Neutrophil (primary cell): ENCODE results near the gene NFIL3.

Experiments
- H3K27ac ChIP-seq: fragments of 200-600 bp; sonication (generic); 2 replicates; pipeline ENCODE4 v1.5.1; 2016; ENCODE audit warnings: mild to moderate bottlenecking, moderate library complexity
- H3K27me3 ChIP-seq: fragments of 200-600 bp; sonication (generic); 2 replicates; pipeline ENCODE4 v1.6.0; 2016; ENCODE audit warnings: mild to moderate bottlenecking
- H3K36me3 ChIP-seq: fragments of 200-600 bp; sonication (generic); 2 replicates; pipeline ENCODE4 v1.5.1; 2017
- H3K4me1 ChIP-seq, 2 experiments: fragments of 200-600 bp in 1 of 2; sonication (generic) in 1 of 2; 1 replicate in 1 of 2; 2 replicates in 1 of 2; pipeline versions ENCODE4 v1.5.1 to v1.6.1; 2013 to 2016; ENCODE audit warnings: low read depth in 1 of 2, low read length in 1 of 2, mild to moderate bottlenecking in 1 of 2, moderate library complexity in 1 of 2; ENCODE audit not compliant: control insufficient read depth in 1 of 2, insufficient read depth in 1 of 2
- H3K4me3 ChIP-seq, 2 experiments: fragments of 200-600 bp in 1 of 2; sonication (generic) in 1 of 2; 1 replicate in 1 of 2; 2 replicates in 1 of 2; pipeline ENCODE4 v1.5.1; 2013 to 2016; ENCODE audit warnings: low read depth in 1 of 2, low read length in 1 of 2, mild to moderate bottlenecking in 1 of 2, moderate library complexity in 1 of 2
- H3K9me3 ChIP-seq: fragments of 200-600 bp; sonication (generic); 2 replicates; pipeline ENCODE4 v1.5.1; 2016
- CTCF ChIP-seq: fragments of 200-600 bp; sonication (generic); IDR thresholded peaks from 2 replicates; pipeline ENCODE4 v1.5.1; 2016; ENCODE audit warnings: antibody characterized with exemption

Gene NFIL3

GRCh38 chr9:91410161-91410560 is 13.5 kb downstream of the NFIL3 start:
- TF ChIP-seq CTCF = no peak
- H3K27ac ChIP-seq = peak overlapping the region; percentile 99
- peaks cover 28% of the 10 kb centered on the region for H3K36me3 ChIP-seq
- no peaks in the 10 kb centered on the region for H3K9me3 ChIP-seq
- no peaks in the 10 kb centered on the region for H3K27me3 ChIP-seq
- peak overlapping the region; percentile 36 to 47 for H3K4me3 ChIP-seq
- H3K4me1 ChIP-seq = peaks cover 77 to 85% of the 10 kb centered on the region in 2 experiments

- Histone ChIP-seq H3K36me3 (peaks cover 28% of the 10 kb centered on the region), H3K27ac (peak overlapping the region; percentile 99), H3K4me3 (peak overlapping the region in 1 of 2 experiments; percentile 6), H3K9me3 (no peaks in the 10 kb centered on the region), H3K27me3 (no peaks in the 10 kb centered on the region), H3K4me1 (peaks cover 69 to 78% of the 10 kb centered on the region in 2 experiments)
- TF ChIP-seq CTCF = no peak
These were observed 15.2 kb downstream of the NFIL3 start for GRCh38 chr9:91408475-91408874.

- peaks cover 69 to 78% of the 10 kb centered on the region in 2 experiments for H3K4me1 ChIP-seq
- TF ChIP-seq CTCF = no peak
These were observed 15.9 kb downstream of the NFIL3 start for GRCh38 chr9:91407580-91408318.

GRCh38 chr9:91405343-91406077 is 18.1 kb downstream of the NFIL3 start:
- no peak for TF ChIP-seq CTCF
- Histone ChIP-seq H3K27ac (peak overlapping the region; percentile 38), H3K4me1 (peaks cover 46 to 57% of the 10 kb centered on the region in 2 experiments), H3K36me3 (peaks cover 27% of the 10 kb centered on the region), H3K27me3 (no peaks in the 10 kb centered on the region), H3K9me3 (no peaks in the 10 kb centered on the region), H3K4me3 (no peak overlapping the region)

More at GRCh38 chr9:91407580-91408318, 15.9 kb downstream of the NFIL3 start:
- H3K9me3 ChIP-seq = no peaks in the 10 kb centered on the region
- peaks cover 28% of the 10 kb centered on the region for H3K36me3 ChIP-seq
- H3K27ac ChIP-seq = peak overlapping the region; percentile 99
- peak overlapping the region in 1 of 2 experiments; percentile 10 for H3K4me3 ChIP-seq
- no peaks in the 10 kb centered on the region for H3K27me3 ChIP-seq

GRCh38 chr9:91403665-91404543 is 19.7 kb downstream of the NFIL3 start:
- Histone ChIP-seq H3K27ac (peak overlapping the region; percentile 77), H3K4me1 (peaks cover 30 to 41% of the 10 kb centered on the region in 2 experiments), H3K4me3 (no peak overlapping the region), H3K27me3 (no peaks in the 10 kb centered on the region), H3K9me3 (no peaks in the 10 kb centered on the region), H3K36me3 (peaks cover 11% of the 10 kb centered on the region)
- TF ChIP-seq CTCF = no peak
